SK-N-SH (cell line): Measurements from ENCODE around the gene OLR1. TPM values are rescaled to one million over a fixed set of nuclear protein-coding genes. Genes with fewer than 3 reads are reported as not detected.

ENCODE experiments used
- CTCF ChIA-PET: fragments of 300-600, 350-600 bp; formaldehyde crosslinking; extraction: SDS; loops from one replicate; lab custom pipeline; 2021; lab: Yijun Ruan, JAX
- POLR2A ChIA-PET: fragments of 350-600 bp; sonication (Branson Sonifier 250); formaldehyde crosslinking; extraction: SDS; loops from one replicate; lab custom pipeline; 2020; ENCODE audit warnings: antibody characterized with exemption, inconsistent platforms; lab: Yijun Ruan, JAX
- DNase-seq: peaks from one replicate; pipeline ENCODE4 v3.0.0; 2012
- H2AFZ ChIP-seq: fragments of 200-600 bp; sonication (generic); 2 replicates; pipeline ENCODE4 v1.8.1; 2016; ENCODE audit warnings: antibody characterized with exemption, mild to moderate bottlenecking, low read depth
- H3F3A ChIP-seq: fragments of 200-600 bp; sonication (generic); replicated peaks from 2 replicates; pipeline ENCODE3; 2016; ENCODE audit warnings: antibody characterized with exemption, mild to moderate bottlenecking; ENCODE audit not compliant: insufficient read depth
- H3K27ac ChIP-seq, 2 experiments: fragments of 200-500 bp in 1 of 2; fragments of 200-600 bp in 1 of 2; sonication (Bioruptor generic) in 1 of 2; sonication (generic), shearing (Covaris generic) in 1 of 2; 2 replicates each; pipeline versions ENCODE4 v1.5.1 to v1.6.1; 2014 to 2016; ENCODE audit warnings: low read depth in 2 of 2, inconsistent platforms in 1 of 2, low read length in 1 of 2, mild to moderate bottlenecking in 1 of 2, mixed read lengths in 1 of 2
- H3K27me3 ChIP-seq: fragments of 200-600 bp; sonication (generic), shearing (Covaris generic); 2 replicates; pipeline ENCODE4 v1.6.1; 2016; ENCODE audit warnings: mixed run types; ENCODE audit not compliant: insufficient read depth
- H3K36me3 ChIP-seq, 2 experiments: fragments of 200-500 bp in 1 of 2; fragments of 200-600 bp in 1 of 2; sonication (Bioruptor generic) in 1 of 2; sonication (generic) in 1 of 2; replicated peaks in 1 of 2; 2 replicates each; pipeline versions ENCODE3 to v1.5.1; 2014 to 2016; ENCODE audit warnings: low read length in 1 of 2, mild to moderate bottlenecking in 1 of 2; ENCODE audit not compliant: insufficient read depth in 2 of 2, control insufficient read depth in 1 of 2
- H3K4me1 ChIP-seq, 2 experiments: fragments of 200-500 bp in 1 of 2; fragments of 200-600 bp in 1 of 2; sonication (Bioruptor generic) in 1 of 2; sonication (generic), shearing (Covaris generic) in 1 of 2; 2 replicates each; pipeline versions ENCODE4 v1.5.1 to v1.6.1; 2014 to 2016; ENCODE audit warnings: low read depth in 1 of 2, low read length in 1 of 2, mixed run types in 1 of 2; ENCODE audit not compliant: insufficient read depth in 2 of 2, control insufficient read depth in 1 of 2
- H3K4me2 ChIP-seq: fragments of 200-600 bp; sonication (generic), shearing (Covaris generic); 2 replicates; pipeline ENCODE4 v1.6.1; 2017; ENCODE audit warnings: mixed run types
- H3K4me3 ChIP-seq, 2 experiments: fragments of 200-500 bp in 1 of 2; fragments of 200-600 bp in 1 of 2; sonication (Bioruptor generic) in 1 of 2; sonication (generic), shearing (Covaris generic) in 1 of 2; 2 replicates each; pipeline versions ENCODE4 v1.5.1 to v1.8.1; 2014 to 2016; ENCODE audit warnings: low read depth in 2 of 2, inconsistent platforms in 1 of 2, low read length in 1 of 2, mild to moderate bottlenecking in 1 of 2, mixed read lengths in 1 of 2, moderate library complexity in 1 of 2
- H3K79me2 ChIP-seq: fragments of 200-600 bp; sonication (generic); 2 replicates; pipeline ENCODE4 v1.8.1; 2017; ENCODE audit warnings: mild to moderate bottlenecking; ENCODE audit not compliant: insufficient read depth
- H3K9ac ChIP-seq: fragments of 200-600 bp; sonication (generic); 2 replicates; pipeline ENCODE4 v1.6.1; 2017; ENCODE audit warnings: mixed run types
- H3K9me2 ChIP-seq: fragments of 200-600 bp; sonication (generic); 2 replicates; pipeline ENCODE4 v1.6.1; 2017; ENCODE audit warnings: mixed run types
- H3K9me3 ChIP-seq: fragments of 200-600 bp; sonication (generic); 2 replicates; pipeline ENCODE4 v1.6.1; 2017; ENCODE audit warnings: mixed run types, mild to moderate bottlenecking, moderate library complexity
- H4K20me1 ChIP-seq: fragments of 200-600 bp; sonication (generic); 2 replicates; pipeline ENCODE4 v1.6.1; 2017; ENCODE audit warnings: mild to moderate bottlenecking, mixed run types; ENCODE audit not compliant: insufficient read depth
- FOSL2 ChIP-seq: IDR thresholded peaks from 2 replicates; pipeline ENCODE4 v1.4.0; 2012; ENCODE audit warnings: low read depth, mild to moderate bottlenecking, moderate library complexity, borderline replicate concordance
- FOXJ3 ChIP-seq: sonication (generic); formaldehyde crosslinking; IDR thresholded peaks from 2 replicates; pipeline ENCODE4 v1.5.1; 2020; ENCODE audit warnings: mild to moderate bottlenecking, missing genetic modification reagents
- GABPA ChIP-seq: IDR thresholded peaks from 2 replicates; pipeline ENCODE4 v1.4.0; 2012; ENCODE audit warnings: low read depth, mild to moderate bottlenecking
- JUND ChIP-seq: IDR thresholded peaks from 2 replicates; pipeline ENCODE4 v1.4.0; 2012
- MAX ChIP-seq: IDR thresholded peaks from 2 replicates; pipeline ENCODE4 v1.4.0; 2012; ENCODE audit warnings: low read depth
- MXI1 ChIP-seq: IDR thresholded peaks from 2 replicates; pipeline ENCODE4 v1.6.1; 2012; ENCODE audit warnings: mild to moderate bottlenecking, low read depth, low read length, improper control_type of control experiment
- NRF1 ChIP-seq: IDR thresholded peaks from 2 replicates; pipeline ENCODE4 v1.6.1; 2012; ENCODE audit warnings: low read depth, mild to moderate bottlenecking, low read length
- RCOR1 ChIP-seq: fragments of 150-350 bp; IDR thresholded peaks from 2 replicates; pipeline ENCODE4 v1.6.1; 2017; ENCODE audit warnings: antibody characterized with exemption, low read length
- REST ChIP-seq: IDR thresholded peaks from 2 replicates; pipeline ENCODE4 v1.6.1; 2012; ENCODE audit warnings: mild to moderate bottlenecking, low read depth, low read length, moderate library complexity
- RXRA ChIP-seq: IDR thresholded peaks from 2 replicates; pipeline ENCODE4 v1.4.0; 2012; ENCODE audit warnings: low read depth, mild to moderate bottlenecking, borderline replicate concordance
- SIN3A ChIP-seq: IDR thresholded peaks from 2 replicates; pipeline ENCODE4 v1.6.1; 2012; ENCODE audit warnings: low read depth, mild to moderate bottlenecking, low read length, moderate library complexity, borderline replicate concordance
- TCF12 ChIP-seq: IDR thresholded peaks from 2 replicates; pipeline ENCODE4 v1.4.0; 2012
- WGBS: methylation state at CpG from one replicate; pipeline ENCODE4 v1.1.6; 2017; ENCODE audit warnings: low lambda C conversion rate; 5-methylcytosine and 5-hydroxymethylcytosine counted together
- polyA plus RNA-seq, 3 experiments: library from polyadenylated mRNA; depleted of rRNA; stranded (reverse); fragments of >200 nt; gene quantifications; 2 replicates each; pipeline ENCODE4 v1.2.3, GENCODE V29; 2012
- TF ChIP-seq, protein P1 (sequence below): IDR thresholded peaks from 2 replicates; pipeline ENCODE4; 2012

Gene OLR1
- polyA plus RNA-seq, 1 of the 3 experiments (the other 2 are of a cell fraction): not detected

GRCh38 chr12:10212739-10213131 is 40.8 kb upstream of the OLR1 start, which contains the start of gene GABARAPL1 (continued):
- TF ChIP-seq TCF12: no peak; the same call in 1 of the 2 replicates
- no peak for TF ChIP-seq JUND
- no peak for TF ChIP-seq FOXJ3
- no peak for TF ChIP-seq RCOR1
- TF ChIP-seq, all 33 proteins: peak for 0

- Histone ChIP-seq H3K4me2 (peak overlapping the region; percentile 88), H2AFZ (peak overlapping the region; percentile 90), H3K4me1 (no peaks in the 10 kb centered on the region; a peak in 1 of 4 replicates), H3K9ac (peak overlapping the region; percentile 87), H3K9me3 (no peaks in the 10 kb centered on the region), H4K20me1 (peaks cover 7% of the 10 kb centered on the region; the same call in 1 of the 2 replicates), H3K36me3 (no peaks in the 10 kb centered on the region), H3K4me3 (peak overlapping the region; percentile 72 to 97), H3K27me3 (peaks cover 11% of the 10 kb centered on the region; the same call in 1 of the 2 replicates), H3K9me2 (no peaks in the 10 kb centered on the region), H3K79me2 (no peaks in the 10 kb centered on the region), H3K27ac (peak overlapping the region; percentile 79 to 87), H3F3A (peaks cover 3% of the 10 kb centered on the region)
- POLR2A ChIA-PET: no interaction called here
- peak; percentile 88 for DNase-seq
- WGBS: 8% methylated on average over 40 of the region's 40 CpGs
- TF ChIP-seq GABPA (no peak), NRF1 (0 out of 2 replicates have a peak, but pooled peaks have one; percentile 29), RXRA (peak; percentile 64; the same call in 1 of the 2 replicates), MXI1 (peak; percentile 70), FOXJ3 (0 out of 2 replicates have a peak, but pooled peaks have one; percentile 56), RCOR1 (0 out of 2 replicates have a peak, but pooled peaks have one; percentile 25), SIN3A (no peak), REST (no peak), FOSL2 (peak; percentile 39; the same call in 1 of the 2 replicates), MAX (peak; percentile 50; the same call in 1 of the 2 replicates)
- TF ChIP-seq, protein P1, sequence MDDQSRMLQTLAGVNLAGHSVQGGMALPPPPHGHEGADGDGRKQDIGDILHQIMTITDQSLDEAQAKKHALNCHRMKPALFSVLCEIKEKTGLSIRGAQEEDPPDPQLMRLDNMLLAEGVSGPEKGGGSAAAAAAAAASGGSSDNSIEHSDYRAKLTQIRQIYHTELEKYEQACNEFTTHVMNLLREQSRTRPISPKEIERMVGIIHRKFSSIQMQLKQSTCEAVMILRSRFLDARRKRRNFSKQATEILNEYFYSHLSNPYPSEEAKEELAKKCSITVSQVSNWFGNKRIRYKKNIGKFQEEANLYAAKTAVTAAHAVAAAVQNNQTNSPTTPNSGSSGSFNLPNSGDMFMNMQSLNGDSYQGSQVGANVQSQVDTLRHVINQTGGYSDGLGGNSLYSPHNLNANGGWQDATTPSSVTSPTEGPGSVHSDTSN: peak; percentile 30; the same call in 1 of the 2 replicates
- CTCF ChIA-PET: interaction anchor here (1.1 to 1.4 kb wide), 2 partner anchors 23 to 59 kb away, joined by 3 to 4 read pairs; no protein-coding TSS in a partner anchor
Measured at GRCh38 chr12:10211940-10212738, 40.2 kb upstream of the OLR1 start.
